ENCODE measurements around the gene SMIM29.

DNA sequence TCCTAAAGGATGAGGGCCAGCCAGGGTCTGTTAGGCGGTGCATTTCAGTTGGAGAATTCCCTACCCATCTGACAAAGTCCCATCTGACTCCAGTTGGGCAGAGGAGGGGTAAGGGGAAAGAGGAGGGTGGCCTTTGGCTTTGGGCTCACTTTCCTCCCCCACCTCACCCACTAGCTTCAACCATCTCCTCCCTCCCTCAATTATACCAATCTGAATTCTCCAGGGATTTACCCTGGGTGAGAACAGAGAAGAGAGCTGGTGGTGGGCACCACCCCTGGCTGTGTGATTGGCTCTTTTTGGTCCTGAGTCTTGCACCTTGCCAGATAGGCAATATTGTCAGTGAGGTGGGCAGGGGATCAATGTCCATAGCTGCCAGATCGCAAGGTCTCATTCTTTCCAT, 8.9 kb downstream of the SMIM29 start:
- TF ChIP-seq, protein P1, sequence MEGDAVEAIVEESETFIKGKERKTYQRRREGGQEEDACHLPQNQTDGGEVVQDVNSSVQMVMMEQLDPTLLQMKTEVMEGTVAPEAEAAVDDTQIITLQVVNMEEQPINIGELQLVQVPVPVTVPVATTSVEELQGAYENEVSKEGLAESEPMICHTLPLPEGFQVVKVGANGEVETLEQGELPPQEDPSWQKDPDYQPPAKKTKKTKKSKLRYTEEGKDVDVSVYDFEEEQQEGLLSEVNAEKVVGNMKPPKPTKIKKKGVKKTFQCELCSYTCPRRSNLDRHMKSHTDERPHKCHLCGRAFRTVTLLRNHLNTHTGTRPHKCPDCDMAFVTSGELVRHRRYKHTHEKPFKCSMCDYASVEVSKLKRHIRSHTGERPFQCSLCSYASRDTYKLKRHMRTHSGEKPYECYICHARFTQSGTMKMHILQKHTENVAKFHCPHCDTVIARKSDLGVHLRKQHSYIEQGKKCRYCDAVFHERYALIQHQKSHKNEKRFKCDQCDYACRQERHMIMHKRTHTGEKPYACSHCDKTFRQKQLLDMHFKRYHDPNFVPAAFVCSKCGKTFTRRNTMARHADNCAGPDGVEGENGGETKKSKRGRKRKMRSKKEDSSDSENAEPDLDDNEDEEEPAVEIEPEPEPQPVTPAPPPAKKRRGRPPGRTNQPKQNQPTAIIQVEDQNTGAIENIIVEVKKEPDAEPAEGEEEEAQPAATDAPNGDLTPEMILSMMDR (IDR thresholded peaks at IDR 0.05), result no peak
- TF ChIP-seq POLR2A (IDR thresholded peaks at IDR 0.05), result no peak
- no peak for TF ChIP-seq POLR2AphosphoS5 (IDR thresholded peaks at IDR 0.05)
- no peak for TF ChIP-seq EP300 (IDR thresholded peaks at IDR 0.05; ENCODE audit: low read depth)

Measured in transverse colon (tissue), 4 donors.